B cell (primary cell): ENCODE data around the gene TFG. TPM values are rescaled to one million over a fixed set of nuclear protein-coding genes. Genes with fewer than 3 reads are reported as not detected.

Experiments
- ATAC-seq: fragments of 200-7000 bp; cut with Tn5 transposase; one replicate; pipeline ENCODE4 v1.10.0; 2021; ENCODE audit warnings: low read depth, mild to moderate bottlenecking, moderate number of reproducible peaks, moderate library complexity
- CTCF ChIA-PET: fragments of 350-600 bp; sonication (Branson Sonifier 250); formaldehyde crosslinking; loops from one replicate; lab custom pipeline; 2021; ENCODE audit warnings: antibody characterized with exemption, inconsistent platforms; lab: Charles Lee
- POLR2A ChIA-PET: fragments of 350-600 bp; sonication (Branson Sonifier 250); formaldehyde crosslinking; loops from one replicate; lab custom pipeline; 2021; ENCODE audit warnings: antibody characterized with exemption; lab: Charles Lee
- DNase-seq: peaks from one replicate; pipeline ENCODE4 v3.0.0; 2013
- H2AFZ ChIP-seq: 2 replicates; pipeline ENCODE4 v1.6.1; 2012; ENCODE audit warnings: mild to moderate bottlenecking, low read depth, low read length; ENCODE audit not compliant: insufficient read depth, poor library complexity, severe bottlenecking
- H3K27ac ChIP-seq, 2 donors: 1 replicate in 1 of 2; 2 replicates in 1 of 2; pipeline ENCODE4 v1.5.1; 2012 to 2013; ENCODE audit warnings: low read length in 2 of 2, mild to moderate bottlenecking in 2 of 2, moderate library complexity in 1 of 2
- H3K27me3 ChIP-seq, 4 experiments: fragments of 200-600 bp in 1 of 4; sonication (generic) in 1 of 4; replicated peaks in 1 of 4; 1 replicate in 2 of 4; 2 replicates in 2 of 4; pipeline versions ENCODE4 v1.6.1 to v1.7.0; 2013 to 2016; ENCODE audit warnings: low read length in 3 of 4, mild to moderate bottlenecking in 2 of 4, mixed read lengths in 1 of 4, moderate library complexity in 1 of 4; ENCODE audit not compliant: insufficient read depth in 4 of 4, control insufficient read depth in 3 of 4; ENCODE audit errors: control extremely low read depth in 1 of 4
- H3K36me3 ChIP-seq, 2 experiments: replicated peaks in 1 of 2; 1 replicate in 1 of 2; 2 replicates in 1 of 2; pipeline versions ENCODE4 v1.6.1 to v1.7.1; 2013; ENCODE audit warnings: low read length in 1 of 2; ENCODE audit not compliant: insufficient read depth in 2 of 2, control insufficient read depth in 1 of 2; ENCODE audit errors: control extremely low read depth in 1 of 2, extremely low read depth in 1 of 2
- H3K4me1 ChIP-seq, 2 donors: fragments of 200-600 bp in 1 of 2; sonication (generic) in 1 of 2; 1 replicate in 1 of 2; 2 replicates in 1 of 2; pipeline versions ENCODE4 v1.5.1 to v1.6.1; 2013 to 2017; ENCODE audit warnings: low read length in 2 of 2; ENCODE audit not compliant: control insufficient read depth in 2 of 2, insufficient read depth in 2 of 2
- H3K4me2 ChIP-seq: replicated peaks from 2 replicates; pipeline ENCODE3; 2012; ENCODE audit warnings: mild to moderate bottlenecking, low read depth, low read length; ENCODE audit not compliant: poor library complexity, severe bottlenecking
- H3K4me3 ChIP-seq, 5 experiments: fragments of 200-600 bp in 1 of 5; sonication (generic) in 1 of 5; 1 replicate in 3 of 5; 2 replicates in 2 of 5; pipeline versions ENCODE4 v1.5.1 to v1.7.0; 2011 to 2016; ENCODE audit warnings: low read length in 4 of 5, mild to moderate bottlenecking in 4 of 5, low read depth in 2 of 5, control low read depth in 1 of 5, moderate library complexity in 1 of 5; ENCODE audit not compliant: insufficient read depth in 1 of 5; ENCODE audit errors: control extremely low read depth in 1 of 5, extremely low read depth in 1 of 5
- H3K79me2 ChIP-seq: fragments of 200-600 bp; sonication (generic); one replicate; pipeline ENCODE4 v1.6.0; 2016; ENCODE audit warnings: low read length; ENCODE audit not compliant: control insufficient read depth, insufficient read depth
- H3K9ac ChIP-seq: fragments of 200-600 bp; sonication (generic); 2 replicates; pipeline ENCODE4 v1.6.1; 2017; ENCODE audit warnings: mild to moderate bottlenecking, low read length, moderate library complexity
- H3K9me3 ChIP-seq, 3 donors: one replicate each; pipeline versions ENCODE4 v1.6.1 to v1.7.1; 2013; ENCODE audit warnings: low read length in 2 of 3; ENCODE audit not compliant: control insufficient read depth in 2 of 3, insufficient read depth in 1 of 3; ENCODE audit errors: control extremely low read depth in 1 of 3
- H4K20me1 ChIP-seq: 2 replicates; pipeline ENCODE4 v1.6.0; 2012; ENCODE audit warnings: mild to moderate bottlenecking, low read length; ENCODE audit not compliant: insufficient read depth, control insufficient read depth, poor library complexity, severe bottlenecking
- H3K27ac Mint-ChIP-seq: one replicate; pipeline ENCODE4 v1.8.0; 2021; ENCODE audit warnings: mixed read lengths
- H3K27me3 Mint-ChIP-seq: one replicate; pipeline ENCODE4 v1.8.0; 2021; ENCODE audit warnings: mixed read lengths
- H3K4me1 Mint-ChIP-seq: one replicate; pipeline ENCODE4 v1.8.0; 2021; ENCODE audit warnings: mixed read lengths
- H3K4me3 Mint-ChIP-seq: one replicate; pipeline ENCODE4 v1.8.0; 2021; ENCODE audit warnings: mixed read lengths
- H3K9me3 Mint-ChIP-seq: one replicate; pipeline ENCODE4 v1.8.0; 2022; ENCODE audit warnings: mixed read lengths; ENCODE audit not compliant: insufficient read depth
- EZH2 ChIP-seq: IDR thresholded peaks from 2 replicates; pipeline ENCODE4 v1.6.1; 2012; ENCODE audit warnings: borderline replicate concordance, low read depth, mild to moderate bottlenecking, moderate library complexity, low read length; ENCODE audit not compliant: insufficient read depth, poor library complexity, severe bottlenecking
- WGBS: methylation state at CpG from one replicate; pipeline ENCODE4 v1.1.5; 2013; ENCODE audit warnings: missing lambda C conversion rate; ENCODE audit not compliant: insufficient coverage; 5-methylcytosine and 5-hydroxymethylcytosine counted together
- intact Hi-C: fragments of 100-400 bp; cut with micrococcal nuclease; formaldehyde crosslinking; loops from one replicate; pipeline ENCODE4 v1.10.0; 2022
- polyA plus RNA-seq: library from polyadenylated mRNA; depleted of rRNA; stranded (reverse); fragments of >200 nt; gene quantifications from 2 replicates; pipeline ENCODE4 v1.2.3, GENCODE V29; 2012
- total RNA-seq, 2 donors: library from RNA; stranded (reverse); fragments of 120-200 nt in 1 of 2; gene quantifications; 1 replicate in 1 of 2; 2 replicates in 1 of 2; pipeline versions ENCODE4 v1.2.3 to v1.2.4, GENCODE V29; 2013 to 2022
- TF ChIP-seq, protein P1 (sequence below): fragments of 200-600 bp; IDR thresholded peaks from one replicate; pipeline ENCODE4 v1.8.0; 2022; ENCODE audit warnings: antibody characterized with exemption, mild to moderate bottlenecking

Gene TFG
- total and polyA plus RNA-seq, 2 donors (not counting 1 experiment from before 2014, with no cell fraction given), result 40.3 to 44.0 TPM

DNA sequence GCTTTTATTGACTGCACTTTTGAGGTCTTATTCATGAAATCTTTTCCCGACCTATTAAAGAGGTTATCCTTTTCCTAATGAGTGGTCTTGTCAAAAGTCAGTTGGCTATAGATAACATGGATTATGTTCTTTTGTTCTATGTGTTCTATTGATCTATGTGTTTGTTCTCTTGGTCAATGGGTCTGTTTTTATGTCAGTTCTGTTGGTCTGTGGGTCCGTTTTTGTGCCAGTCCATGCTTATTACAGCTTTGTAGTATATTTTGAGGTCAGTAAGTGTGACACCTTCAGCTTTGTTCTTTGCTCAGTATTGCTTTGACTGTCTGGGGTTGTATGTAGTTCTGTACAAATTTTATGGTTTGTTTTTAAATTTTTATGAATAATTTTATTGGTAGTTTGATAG is 7.8 kb downstream of the TFG start:
- Histone ChIP-seq H3K9ac (no peak overlapping the region), H4K20me1 (peaks cover 42% of the 10 kb centered on the region), H2AFZ (no peak overlapping the region), H3K79me2 (peaks cover 74% of the 10 kb centered on the region), H3K27me3 (no peaks in the 10 kb centered on the region), H3K4me3 (no peak overlapping the region), H3K27ac (no peak overlapping the region), H3K4me2 (no peak overlapping the region), H3K9me3 (peaks cover 0 to 2% (median 0%) of the 10 kb centered on the region in 3 donors), H3K4me1 (no peaks in the 10 kb centered on the region), H3K36me3 (peaks cover 11 to 45% of the 10 kb centered on the region in 2 experiments)
- H3K4me1 Mint-ChIP-seq, result peaks cover 32% of the 10 kb centered on the region
- no peak for TF ChIP-seq EZH2
- TF ChIP-seq, protein P1, sequence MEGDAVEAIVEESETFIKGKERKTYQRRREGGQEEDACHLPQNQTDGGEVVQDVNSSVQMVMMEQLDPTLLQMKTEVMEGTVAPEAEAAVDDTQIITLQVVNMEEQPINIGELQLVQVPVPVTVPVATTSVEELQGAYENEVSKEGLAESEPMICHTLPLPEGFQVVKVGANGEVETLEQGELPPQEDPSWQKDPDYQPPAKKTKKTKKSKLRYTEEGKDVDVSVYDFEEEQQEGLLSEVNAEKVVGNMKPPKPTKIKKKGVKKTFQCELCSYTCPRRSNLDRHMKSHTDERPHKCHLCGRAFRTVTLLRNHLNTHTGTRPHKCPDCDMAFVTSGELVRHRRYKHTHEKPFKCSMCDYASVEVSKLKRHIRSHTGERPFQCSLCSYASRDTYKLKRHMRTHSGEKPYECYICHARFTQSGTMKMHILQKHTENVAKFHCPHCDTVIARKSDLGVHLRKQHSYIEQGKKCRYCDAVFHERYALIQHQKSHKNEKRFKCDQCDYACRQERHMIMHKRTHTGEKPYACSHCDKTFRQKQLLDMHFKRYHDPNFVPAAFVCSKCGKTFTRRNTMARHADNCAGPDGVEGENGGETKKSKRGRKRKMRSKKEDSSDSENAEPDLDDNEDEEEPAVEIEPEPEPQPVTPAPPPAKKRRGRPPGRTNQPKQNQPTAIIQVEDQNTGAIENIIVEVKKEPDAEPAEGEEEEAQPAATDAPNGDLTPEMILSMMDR, result no peak
- no peaks in the 10 kb centered on the region for H3K9me3 Mint-ChIP-seq
- DNase-seq (no peak), ATAC-seq (no peak)
- intact Hi-C loops, result no loop called here
- POLR2A ChIA-PET, result no interaction called here
- H3K27me3 Mint-ChIP-seq, result no peaks in the 10 kb centered on the region
- CTCF ChIA-PET, result no interaction called here
- no peak overlapping the region for H3K4me3 Mint-ChIP-seq
- no peak overlapping the region for H3K27ac Mint-ChIP-seq
- WGBS, result 89% methylated on average over 1 of the region's 2 CpGs

DNA sequence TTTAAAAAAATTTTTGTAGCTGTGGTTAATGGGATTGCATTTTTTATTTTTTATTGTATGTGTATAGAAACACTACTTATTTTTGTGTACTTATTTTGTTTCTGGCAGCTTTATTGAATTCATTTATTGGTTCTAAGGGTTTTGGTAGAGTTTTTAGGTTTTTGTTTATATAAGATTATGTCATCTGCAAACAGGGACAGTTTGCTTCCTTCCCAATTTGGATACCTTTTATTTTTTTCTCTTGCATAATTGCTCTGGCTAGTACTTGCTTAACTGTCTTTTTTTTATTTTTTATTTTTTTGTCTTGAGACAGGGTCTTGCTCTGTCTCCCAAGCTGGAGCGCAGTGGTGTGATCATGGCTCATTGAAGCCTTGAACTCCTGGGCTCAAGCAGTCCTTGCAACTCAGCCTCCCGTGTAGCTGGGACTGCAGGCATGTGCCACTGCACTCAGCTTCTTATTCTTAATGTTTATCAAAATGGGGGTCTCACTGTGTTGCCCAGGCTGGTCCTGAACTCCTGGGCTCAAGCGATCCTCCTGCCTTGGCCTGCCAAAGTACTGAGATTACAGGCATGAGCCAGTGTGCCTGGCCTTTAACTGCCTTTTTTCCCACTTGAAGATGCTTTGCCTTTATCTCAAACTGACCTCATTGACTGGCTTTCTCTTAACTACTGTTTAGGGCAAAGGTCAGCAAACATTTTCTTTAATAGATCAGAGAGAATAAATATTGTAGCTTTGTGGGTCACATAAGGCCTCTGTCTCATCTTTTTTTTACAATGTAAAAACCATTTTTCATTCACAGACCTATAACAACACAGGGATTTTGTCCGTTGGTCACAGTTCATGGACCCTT is 8.6 kb downstream of the TFG start:
- H3K9me3 Mint-ChIP-seq, result no peaks in the 10 kb centered on the region
- ATAC-seq (no peak), DNase-seq (no peak)
- Histone ChIP-seq H2AFZ (no peak overlapping the region), H3K9me3 (peaks cover 0 to 2% (median 0%) of the 10 kb centered on the region in 3 donors), H4K20me1 (peaks cover 41% of the 10 kb centered on the region), H3K79me2 (peaks cover 66% of the 10 kb centered on the region), H3K9ac (no peak overlapping the region), H3K4me2 (no peak overlapping the region), H3K4me3 (no peak overlapping the region), H3K27ac (no peak overlapping the region), H3K36me3 (peaks cover 9 to 45% of the 10 kb centered on the region in 2 experiments), H3K4me1 (no peaks in the 10 kb centered on the region), H3K27me3 (no peaks in the 10 kb centered on the region)
- ChIA-PET CTCF (interaction anchor here (0.6 kb wide), 1 partner anchor 645 kb away, joined by 3 read pairs; no protein-coding TSS in a partner anchor), POLR2A (no interaction called here)
- intact Hi-C loops, result no loop called here
- H3K4me1 Mint-ChIP-seq, result peaks cover 26% of the 10 kb centered on the region
- H3K27me3 Mint-ChIP-seq, result no peaks in the 10 kb centered on the region
- no peak overlapping the region for H3K4me3 Mint-ChIP-seq
- WGBS, result 91% methylated on average over 3 of the region's 4 CpGs
- H3K27ac Mint-ChIP-seq, result no peak overlapping the region
- TF ChIP-seq, protein P1, result no peak
- no peak for TF ChIP-seq EZH2
